Endothelial cell of umbilical vein (primary cell): ENCODE results near the gene ZC3H12C. TPM values are rescaled to one million over a fixed set of nuclear protein-coding genes. Genes with fewer than 3 reads are reported as not detected.

Source experiments
- BruUV-seq: library from RNA; stranded (reverse); fragments of 400-500 nt; replicated peaks from 2 replicates; lab custom pipeline; 2021; lab: Mats Ljungman, UMichigan
- CTCF ChIA-PET: fragments of 300-600, 350-600 bp; sonication (Branson Sonifier 250); formaldehyde crosslinking; loops from one replicate; lab custom pipeline; 2021; ENCODE audit warnings: antibody characterized with exemption, inconsistent platforms; lab: Charles Lee
- POLR2A ChIA-PET: fragments of 300-600, 350-600 bp; sonication (Branson Sonifier 250); formaldehyde crosslinking; loops from one replicate; lab custom pipeline; 2021; ENCODE audit warnings: antibody characterized with exemption, inconsistent platforms; lab: Charles Lee
- DNase-seq: peaks from one replicate; pipeline ENCODE4 v3.0.0-alpha.2; 2011; ENCODE audit warnings: low read depth, low spot score
- FAIRE-seq: peaks from 2 replicates; lab custom pipeline; 2011; peaks lifted over from hg19 to GRCh38; lab: Jason Lieb, UNC
- H2AFZ ChIP-seq: 2 replicates; pipeline ENCODE4 v1.6.0; 2012; ENCODE audit warnings: low read depth, low read length, control low read depth, inconsistent platforms
- H3K27ac ChIP-seq: 2 replicates; pipeline ENCODE4 v1.5.1; 2011; ENCODE audit warnings: low read depth, mild to moderate bottlenecking, control low read depth, low read length, moderate library complexity; ENCODE audit not compliant: insufficient read depth
- H3K27me3 ChIP-seq, 2 experiments: 2 replicates each; pipeline versions ENCODE4 v1.6.0 to v1.6.1; 2011; ENCODE audit warnings: low read length in 2 of 2, mixed read lengths in 1 of 2; ENCODE audit not compliant: control insufficient read depth in 2 of 2, insufficient read depth in 2 of 2
- H3K36me3 ChIP-seq, 2 experiments: 2 replicates in 1 of 2; 3 replicates in 1 of 2; pipeline ENCODE4 v1.5.1; 2011; ENCODE audit warnings: low read length in 2 of 2, mild to moderate bottlenecking in 1 of 2, moderate library complexity in 1 of 2; ENCODE audit not compliant: control insufficient read depth in 2 of 2, insufficient read depth in 2 of 2; ENCODE audit errors: extremely low read depth in 1 of 2
- H3K4me1 ChIP-seq: 3 replicates; pipeline ENCODE4 v1.5.1; 2011; ENCODE audit warnings: mild to moderate bottlenecking, low read length; ENCODE audit not compliant: control insufficient read depth, insufficient read depth; ENCODE audit errors: extremely low read depth
- H3K4me2 ChIP-seq: 2 replicates; pipeline ENCODE4 v1.6.1; 2011; ENCODE audit warnings: low read length, control low read depth, mixed read lengths; ENCODE audit not compliant: insufficient read depth
- H3K4me3 ChIP-seq, 3 experiments: fragments of 200-600 bp in 1 of 3; sonication (generic), shearing (Covaris generic) in 1 of 3; replicated peaks in 1 of 3; 2 replicates each; pipeline ENCODE4 v1.5.1; 2011 to 2016; ENCODE audit warnings: control low read depth in 3 of 3, low read length in 3 of 3, mild to moderate bottlenecking in 2 of 3, inconsistent platforms in 1 of 3, low read depth in 1 of 3, moderate library complexity in 1 of 3; ENCODE audit not compliant: insufficient read depth in 1 of 3
- H3K79me2 ChIP-seq: 2 replicates; pipeline ENCODE4 v1.6.0; 2012; ENCODE audit warnings: low read length, inconsistent platforms; ENCODE audit not compliant: control insufficient read depth, insufficient read depth
- H3K9ac ChIP-seq: replicated peaks from 2 replicates; pipeline ENCODE3; 2011; ENCODE audit warnings: low read length, control low read depth; ENCODE audit not compliant: insufficient read depth; ENCODE audit errors: extremely low read depth
- H3K9me1 ChIP-seq: replicated peaks from 3 replicates; pipeline ENCODE4 v1.6.0; 2011; ENCODE audit warnings: mild to moderate bottlenecking, low read length; ENCODE audit not compliant: control insufficient read depth, insufficient read depth; ENCODE audit errors: extremely low read depth
- H3K9me3 ChIP-seq: replicated peaks from 2 replicates; pipeline ENCODE4 v1.5.1; 2012; ENCODE audit warnings: low read length, inconsistent platforms; ENCODE audit not compliant: control insufficient read depth, insufficient read depth
- H4K20me1 ChIP-seq: replicated peaks from 2 replicates; pipeline ENCODE3; 2011; ENCODE audit warnings: mild to moderate bottlenecking, low read length; ENCODE audit not compliant: control insufficient read depth, insufficient read depth; ENCODE audit errors: extremely low read depth
- FOS ChIP-seq: IDR thresholded peaks from 2 replicates; pipeline ENCODE4 v1.6.1; 2011; ENCODE audit warnings: mild to moderate bottlenecking, low read length, moderate library complexity, borderline replicate concordance; ENCODE audit not compliant: insufficient read depth
- GATA2 ChIP-seq: IDR thresholded peaks from 2 replicates; pipeline ENCODE4 v1.7.0; 2011; ENCODE audit warnings: low read depth, mild to moderate bottlenecking, moderate library complexity, mixed read lengths, low read length; ENCODE audit not compliant: insufficient read length, insufficient read depth
- POLR2A ChIP-seq: IDR thresholded peaks from 2 replicates; pipeline ENCODE4 v1.6.1; 2012; ENCODE audit warnings: low read depth, mild to moderate bottlenecking, control low read depth, low read length
- dilution Hi-C: fragments of 300-500 bp; cut with MboI; formaldehyde crosslinking; loops from one replicate; pipeline ENCODE4 v1.15.0; 2019; ENCODE audit warnings: low sequenced_read_pairs; ENCODE audit not compliant: extremely low pct_ligation_motif_present
- intact Hi-C: fragments of 100-400 bp; cut with micrococcal nuclease; formaldehyde crosslinking; loops from one replicate; pipeline ENCODE4 v1.10.0; 2022
- polyA plus RNA-seq, 4 experiments: library from polyadenylated mRNA; depleted of rRNA in 3 of 4; stranded (reverse) in 3 of 4; unstranded in 1 of 4; fragments of >200 nt; gene quantifications; 2 replicates each; pipeline versions ENCODE4 v1.2.1 to v1.2.3, GENCODE V29; 2011 to 2012; ENCODE audit warnings: missing spikeins in 1 of 4
- total RNA-seq: library from RNA; stranded (reverse); gene quantifications from 2 replicates; pipeline ENCODE4 v1.2.3, GENCODE V29; 2021
- TF ChIP-seq, protein P1 (sequence below): IDR thresholded peaks from 2 replicates; pipeline ENCODE4 v1.6.1; 2011; ENCODE audit not compliant: insufficient read depth, insufficient read length
- TF ChIP-seq, protein P2 (sequence below), 2 donors: IDR thresholded peaks; 1 replicate in 1 of 2; 2 replicates in 1 of 2; pipeline ENCODE4 v1.5.1; 2011; ENCODE audit warnings: low read length in 2 of 2, mild to moderate bottlenecking in 2 of 2, moderate library complexity in 2 of 2, control low read depth in 1 of 2, inconsistent platforms in 1 of 2, low read depth in 1 of 2; ENCODE audit not compliant: insufficient read depth in 1 of 2; ENCODE audit errors: extremely low read depth in 1 of 2

ZC3H12C gene
- total and polyA plus RNA-seq, 2 donors (not counting 3 experiments of a cell fraction or from before 2014, with no cell fraction given) = 5.5 to 14.7 TPM

DNA sequence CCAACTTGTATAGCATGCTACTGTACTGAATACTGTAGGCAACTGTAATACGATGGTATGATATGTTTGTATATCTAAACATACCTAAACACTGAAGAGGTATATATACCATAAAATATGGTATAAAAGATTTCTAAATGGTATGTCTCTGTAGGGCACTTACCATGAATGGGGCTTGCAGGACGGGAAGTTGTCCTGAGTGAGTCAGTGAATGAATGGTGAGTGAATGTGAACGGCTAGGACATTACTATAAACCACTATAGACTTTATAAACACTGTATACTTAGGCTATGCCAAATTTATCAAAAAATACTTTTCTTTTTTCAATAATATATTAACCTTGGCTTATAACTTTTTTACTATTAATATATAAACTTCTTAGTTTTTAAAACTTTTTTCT is 66.8 kb downstream of the ZC3H12C start:
- Histone ChIP-seq H3K27ac (no peak overlapping the region), H3K27me3 (no peaks in the 10 kb centered on the region), H3K79me2 (no peaks in the 10 kb centered on the region), H3K4me1 (peaks cover 4% of the 10 kb centered on the region), H4K20me1 (no peaks in the 10 kb centered on the region), H3K9me1 (peaks cover 2% of the 10 kb centered on the region), H3K9me3 (no peaks in the 10 kb centered on the region), H3K4me3 (no peak overlapping the region), H3K36me3 (peaks cover 8 to 10% of the 10 kb centered on the region in 2 experiments), H3K4me2 (no peak overlapping the region), H3K9ac (no peak overlapping the region), H2AFZ (no peak overlapping the region)
- ChIA-PET CTCF (interaction anchor here (0.8 to 1.7 kb wide), 7 partner anchors 11 to 275 kb away, joined by 3 to 5 read pairs (median 3); no protein-coding TSS in a partner anchor), POLR2A (no interaction called here)
- intact Hi-C loops (loop anchor here (2.0 kb wide), 1 partner anchor 25 kb away; no protein-coding TSS in a partner anchor), dilution Hi-C loops (no loop called here)
- no TSS peak for BruUV-seq
- FAIRE-seq (no peak), DNase-seq (peak; percentile 13)
- TF ChIP-seq FOS (peak; percentile 22), GATA2 (no peak)

DNA sequence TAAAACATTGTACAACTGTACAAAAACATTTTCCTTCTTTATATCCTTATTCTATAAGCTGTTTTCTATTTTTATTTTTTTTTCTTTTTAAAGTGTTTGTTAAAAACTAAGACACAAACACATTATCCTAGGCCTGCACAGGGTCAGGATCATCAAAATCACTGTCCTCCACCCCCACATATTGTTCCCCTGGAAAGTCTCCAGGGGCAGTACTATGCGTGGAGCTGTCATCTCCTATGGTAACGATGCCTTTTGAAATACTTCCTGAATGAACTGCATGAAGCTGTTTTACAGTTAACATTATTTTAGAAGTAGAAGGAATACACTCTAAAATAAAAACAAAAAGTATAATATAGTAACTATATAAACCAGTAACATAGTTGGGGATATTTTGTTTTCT is 67.2 kb downstream of the ZC3H12C start:
- dilution Hi-C loops (no loop called here), intact Hi-C loops (loop anchor here (2.0 kb wide), 1 partner anchor 24 kb away; no protein-coding TSS in a partner anchor)
- DNase-seq (no peak), FAIRE-seq (no peak)
- no peaks in the 10 kb centered on the region for H3K27me3 ChIP-seq
- H3K4me3 ChIP-seq = no peak overlapping the region
- H3K79me2 ChIP-seq = no peaks in the 10 kb centered on the region
- BruUV-seq = no TSS peak
- H3K4me2 ChIP-seq = no peak overlapping the region
- H3K9ac ChIP-seq = no peak overlapping the region
- H2AFZ ChIP-seq = no peak overlapping the region
- H3K4me1 ChIP-seq = peaks cover 4% of the 10 kb centered on the region
- ChIA-PET POLR2A (no interaction called here), CTCF (interaction anchor here (0.8 to 1.7 kb wide), 7 partner anchors 11 to 275 kb away, joined by 3 to 5 read pairs (median 3); no protein-coding TSS in a partner anchor)
- H3K27ac ChIP-seq = no peak overlapping the region
- no peaks in the 10 kb centered on the region for H3K9me3 ChIP-seq
- no peaks in the 10 kb centered on the region for H4K20me1 ChIP-seq
- peaks cover 2% of the 10 kb centered on the region for H3K9me1 ChIP-seq
- peaks cover 8 to 10% of the 10 kb centered on the region in 2 experiments for H3K36me3 ChIP-seq
- no peak for TF ChIP-seq GATA2
- no peak for TF ChIP-seq POLR2A
- TF ChIP-seq, protein P1, sequence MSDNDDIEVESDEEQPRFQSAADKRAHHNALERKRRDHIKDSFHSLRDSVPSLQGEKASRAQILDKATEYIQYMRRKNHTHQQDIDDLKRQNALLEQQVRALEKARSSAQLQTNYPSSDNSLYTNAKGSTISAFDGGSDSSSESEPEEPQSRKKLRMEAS = no peak
- TF ChIP-seq, protein P2, sequence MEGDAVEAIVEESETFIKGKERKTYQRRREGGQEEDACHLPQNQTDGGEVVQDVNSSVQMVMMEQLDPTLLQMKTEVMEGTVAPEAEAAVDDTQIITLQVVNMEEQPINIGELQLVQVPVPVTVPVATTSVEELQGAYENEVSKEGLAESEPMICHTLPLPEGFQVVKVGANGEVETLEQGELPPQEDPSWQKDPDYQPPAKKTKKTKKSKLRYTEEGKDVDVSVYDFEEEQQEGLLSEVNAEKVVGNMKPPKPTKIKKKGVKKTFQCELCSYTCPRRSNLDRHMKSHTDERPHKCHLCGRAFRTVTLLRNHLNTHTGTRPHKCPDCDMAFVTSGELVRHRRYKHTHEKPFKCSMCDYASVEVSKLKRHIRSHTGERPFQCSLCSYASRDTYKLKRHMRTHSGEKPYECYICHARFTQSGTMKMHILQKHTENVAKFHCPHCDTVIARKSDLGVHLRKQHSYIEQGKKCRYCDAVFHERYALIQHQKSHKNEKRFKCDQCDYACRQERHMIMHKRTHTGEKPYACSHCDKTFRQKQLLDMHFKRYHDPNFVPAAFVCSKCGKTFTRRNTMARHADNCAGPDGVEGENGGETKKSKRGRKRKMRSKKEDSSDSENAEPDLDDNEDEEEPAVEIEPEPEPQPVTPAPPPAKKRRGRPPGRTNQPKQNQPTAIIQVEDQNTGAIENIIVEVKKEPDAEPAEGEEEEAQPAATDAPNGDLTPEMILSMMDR (IDR thresholded peaks at IDR 0.05; ENCODE audit: extremely low read depth in 1 of 2, insufficient read depth in 1 of 2, low read depth in 1 of 2, low read length in 2 of 2) = no peak
